T47D (cell line): Measurements from ENCODE around the gene CDC42.
"Not testable (repeated sequence)": the region's sequence is repeated elsewhere in the genome, so short reads cannot be mapped to it uniquely, and the experiment has no call there.

Source experiments
- DNase-seq, 2 experiments: peaks; one replicate each; pipeline versions ENCODE4 v3.0.0 to v3.0.0-alpha.2; 2011 to 2012; ENCODE audit warnings: low read depth in 1 of 2, low spot score in 1 of 2
- JUND ChIP-seq: IDR thresholded peaks from 2 replicates; pipeline ENCODE4 v1.6.1; 2012; ENCODE audit warnings: low read depth
- in situ Hi-C: cut with HindIII; loops from 2 replicates; pipeline ENCODE4 v1.10.0; 2016; ENCODE audit warnings: low sequenced_read_pairs, low pct_unique_long_range_greater_than_20kb

Gene CDC42

DNA sequence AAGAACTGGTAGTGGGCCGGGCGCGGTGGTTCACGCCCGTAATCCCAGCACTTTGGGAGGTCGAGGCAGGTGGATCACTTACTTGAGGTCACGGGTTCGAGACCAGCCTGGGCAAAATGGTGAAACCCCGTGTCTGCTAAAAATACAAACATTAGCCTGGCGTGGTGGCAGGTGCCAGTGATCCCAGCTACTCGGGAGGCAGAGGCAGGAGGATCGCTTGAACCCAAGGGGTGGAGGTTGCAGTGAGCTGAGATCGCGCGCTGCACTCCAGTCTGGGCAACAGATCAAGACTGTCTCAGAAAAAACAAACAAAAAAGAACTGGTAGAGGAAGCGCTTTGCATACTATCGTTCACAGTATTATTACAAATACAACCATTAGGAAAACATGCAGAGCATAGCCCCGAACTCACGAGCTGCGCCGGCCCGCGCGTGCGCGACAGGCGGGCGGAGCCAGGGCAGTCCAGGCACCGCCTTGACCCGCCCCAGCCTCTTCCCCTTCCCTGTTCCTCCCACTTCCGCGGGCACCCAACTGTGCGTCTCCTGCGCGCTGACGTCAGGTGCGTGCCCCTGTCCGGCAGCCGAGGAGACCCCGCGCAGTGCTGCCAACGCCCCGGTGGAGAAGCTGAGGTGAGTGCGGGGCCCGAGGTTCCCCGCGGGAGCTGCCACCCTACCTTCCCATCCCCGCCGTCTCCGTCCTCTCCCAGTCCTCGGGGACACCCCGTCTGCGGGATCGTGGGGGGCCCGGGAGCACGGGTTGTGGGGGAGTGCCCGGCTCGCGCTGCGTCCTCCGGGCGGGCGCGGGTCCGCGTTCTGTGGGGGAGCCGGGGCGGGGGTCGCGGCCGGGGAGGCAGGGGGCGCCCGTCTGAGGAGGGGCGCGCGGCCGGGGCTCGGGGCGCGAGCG is at the start of gene CDC42:
TSS of gene CDC42 (plus strand) at position 595 of the 902 bp plus-strand sequence. CDS start 25,770 bp downstream, outside the sequence.
- in situ Hi-C loops = no loop called here
- TF ChIP-seq JUND = no peak
- peak; percentile 63 to 96 for DNase-seq

DNA sequence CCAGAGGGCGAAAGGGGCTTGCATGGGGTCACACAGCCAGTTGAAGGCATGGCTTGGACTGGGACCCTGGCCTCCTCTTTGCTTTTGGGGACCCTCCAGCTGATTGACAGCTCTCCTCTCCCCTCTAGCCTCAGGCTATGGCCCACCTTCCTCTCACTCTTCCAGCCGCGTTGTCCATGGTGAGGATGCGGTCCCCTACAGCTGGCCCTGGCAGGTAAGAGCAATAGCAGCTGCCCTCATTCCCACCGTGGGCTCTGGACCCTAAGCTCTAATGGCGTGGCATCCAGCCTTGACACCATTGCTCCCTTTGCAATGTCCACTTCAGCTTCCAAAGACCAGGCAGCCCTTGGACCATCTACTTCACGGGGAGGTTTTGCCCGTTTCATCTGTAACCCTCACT is 49.6 kb upstream of the CDC42 start:
- DNase-seq, in situ Hi-C loops: not testable (repeated sequence)

DNA sequence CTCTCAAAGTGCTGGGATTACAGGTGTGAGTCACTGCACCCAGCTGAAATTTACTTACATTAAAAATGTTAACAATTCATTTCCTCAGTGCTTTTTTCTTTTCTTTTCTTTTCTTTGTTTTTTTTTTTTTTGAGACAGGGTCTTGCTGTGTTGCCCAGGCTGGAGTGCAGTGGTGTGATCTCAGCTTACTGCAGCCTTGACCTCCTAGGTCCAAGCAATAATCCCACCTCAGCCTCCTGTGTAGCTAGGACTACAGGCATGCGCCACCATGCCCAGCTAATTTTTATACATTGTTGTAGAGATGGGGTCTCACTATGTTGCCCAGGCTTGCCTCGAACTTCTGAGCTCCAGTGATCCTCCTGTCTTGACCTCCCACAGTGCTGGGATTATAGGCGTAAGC is 48.5 kb upstream of the CDC42 start:
- in situ Hi-C loops = not testable (repeated sequence)

DNA sequence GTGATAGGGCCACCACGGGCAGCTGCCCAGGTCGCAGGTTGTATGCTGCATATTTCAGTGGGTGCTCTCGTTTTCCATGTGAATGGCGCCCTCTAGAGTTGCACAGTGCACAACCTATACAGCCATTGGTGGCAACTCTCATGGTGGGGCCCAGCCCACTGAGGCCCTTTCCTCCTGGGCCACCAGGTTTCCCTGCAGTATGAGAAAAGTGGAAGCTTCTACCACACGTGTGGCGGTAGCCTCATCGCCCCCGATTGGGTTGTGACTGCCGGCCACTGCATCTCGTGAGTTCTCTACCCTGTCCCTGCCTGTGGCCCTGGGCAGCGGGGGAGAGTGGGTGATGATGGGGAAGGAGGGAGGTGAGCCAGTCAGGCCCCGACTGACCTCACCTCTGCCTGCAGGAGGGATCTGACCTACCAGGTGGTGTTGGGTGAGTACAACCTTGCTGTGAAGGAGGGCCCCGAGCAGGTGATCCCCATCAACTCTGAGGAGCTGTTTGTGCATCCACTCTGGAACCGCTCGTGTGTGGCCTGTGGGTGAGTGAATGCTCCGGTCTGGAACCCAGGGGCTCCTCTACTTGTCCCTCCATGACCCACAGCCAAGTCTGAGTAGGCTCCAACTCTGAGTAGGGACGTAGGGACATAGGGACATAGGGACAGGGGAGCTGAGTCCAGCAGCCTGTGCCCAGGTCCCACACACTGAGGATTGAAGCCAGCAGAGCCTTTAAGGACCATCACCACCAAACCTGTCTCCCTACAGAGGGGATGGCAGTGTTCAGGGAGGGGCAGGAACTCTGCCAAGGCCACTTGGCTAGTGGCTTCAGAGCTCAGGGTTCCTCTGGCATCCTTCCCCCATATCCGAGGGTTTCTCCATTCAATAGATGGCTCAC is 47.0 kb upstream of the CDC42 start:
- DNase-seq = peak in 1 of 2 experiments; percentile 46
- in situ Hi-C loops = not testable (repeated sequence)

More for the DNA sequence above, 48.5 kb upstream of the CDC42 start:
- not testable (repeated sequence) for DNase-seq

DNA sequence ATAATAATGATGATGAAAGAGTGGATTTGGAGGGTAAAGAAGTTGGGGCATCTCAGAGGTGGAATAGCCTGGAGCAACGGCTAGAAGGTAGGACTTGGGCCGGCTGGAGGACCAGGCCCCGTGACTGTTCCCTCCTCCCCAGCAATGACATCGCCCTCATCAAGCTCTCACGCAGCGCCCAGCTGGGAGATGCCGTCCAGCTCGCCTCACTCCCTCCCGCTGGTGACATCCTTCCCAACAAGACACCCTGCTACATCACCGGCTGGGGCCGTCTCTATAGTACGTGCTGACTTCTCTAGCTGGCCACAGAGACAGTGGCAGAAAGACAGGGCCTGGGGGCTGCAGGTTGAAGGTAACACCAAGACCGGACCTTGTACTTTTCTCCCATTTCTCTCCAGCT is 45.8 kb upstream of the CDC42 start:
- in situ Hi-C loops, DNase-seq: not testable (repeated sequence)

DNA sequence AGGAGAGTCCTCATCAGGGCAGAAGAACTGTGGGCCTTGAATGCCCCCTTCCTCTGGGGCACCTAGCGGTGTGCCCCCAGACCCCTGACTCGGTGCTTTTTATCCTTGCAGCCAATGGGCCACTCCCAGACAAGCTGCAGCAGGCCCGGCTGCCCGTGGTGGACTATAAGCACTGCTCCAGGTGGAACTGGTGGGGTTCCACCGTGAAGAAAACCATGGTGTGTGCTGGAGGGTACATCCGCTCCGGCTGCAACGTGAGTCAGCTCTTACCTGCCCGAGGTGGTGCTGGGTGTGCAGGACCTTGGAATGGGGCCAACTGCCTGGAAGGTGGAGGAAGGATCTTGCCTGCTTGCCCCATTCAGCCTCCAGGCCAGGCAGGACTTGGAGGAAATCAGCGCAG is 45.2 kb upstream of the CDC42 start:
- in situ Hi-C loops = not testable (repeated sequence)

DNA sequence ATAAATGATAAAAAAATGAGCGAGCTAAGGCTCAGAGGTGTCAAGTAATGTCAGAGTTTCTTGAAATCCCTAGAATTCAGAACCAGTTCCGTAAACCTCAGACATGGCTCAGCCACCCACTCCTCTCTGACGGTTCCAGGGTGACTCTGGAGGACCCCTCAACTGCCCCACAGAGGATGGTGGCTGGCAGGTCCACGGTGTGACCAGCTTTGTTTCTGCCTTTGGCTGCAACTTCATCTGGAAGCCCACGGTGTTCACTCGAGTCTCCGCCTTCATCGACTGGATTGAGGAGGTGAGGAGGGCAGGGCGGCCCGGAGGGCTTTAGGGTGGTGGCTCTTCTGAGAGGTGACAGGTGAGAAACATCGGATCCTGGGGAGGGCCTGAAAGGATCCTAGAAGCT is 42.9 kb upstream of the CDC42 start:
- in situ Hi-C loops, DNase-seq: not testable (repeated sequence)

More for the DNA sequence above, 45.2 kb upstream of the CDC42 start:
- DNase-seq = not testable (repeated sequence)

DNA sequence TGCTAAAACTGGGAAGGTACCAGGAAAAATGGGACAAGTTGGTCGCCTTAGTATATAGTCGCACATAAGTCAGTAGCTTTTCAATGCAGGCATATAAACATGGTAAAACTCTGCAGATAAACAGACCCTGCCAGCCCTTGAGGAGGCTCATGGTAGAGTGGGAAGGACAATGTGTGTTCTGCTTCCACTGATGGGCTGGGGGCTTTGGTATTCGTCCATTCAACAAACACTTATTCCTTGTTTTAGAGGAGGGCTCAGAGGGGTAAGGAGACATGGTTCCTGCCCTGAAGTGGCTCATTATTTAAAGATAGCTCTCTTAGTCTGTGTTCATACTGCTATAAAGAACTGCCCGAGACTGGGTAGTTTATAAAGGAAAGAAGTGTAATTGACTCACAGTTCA is 39.8 kb upstream of the CDC42 start:
- in situ Hi-C loops, DNase-seq: not testable (repeated sequence)

DNA sequence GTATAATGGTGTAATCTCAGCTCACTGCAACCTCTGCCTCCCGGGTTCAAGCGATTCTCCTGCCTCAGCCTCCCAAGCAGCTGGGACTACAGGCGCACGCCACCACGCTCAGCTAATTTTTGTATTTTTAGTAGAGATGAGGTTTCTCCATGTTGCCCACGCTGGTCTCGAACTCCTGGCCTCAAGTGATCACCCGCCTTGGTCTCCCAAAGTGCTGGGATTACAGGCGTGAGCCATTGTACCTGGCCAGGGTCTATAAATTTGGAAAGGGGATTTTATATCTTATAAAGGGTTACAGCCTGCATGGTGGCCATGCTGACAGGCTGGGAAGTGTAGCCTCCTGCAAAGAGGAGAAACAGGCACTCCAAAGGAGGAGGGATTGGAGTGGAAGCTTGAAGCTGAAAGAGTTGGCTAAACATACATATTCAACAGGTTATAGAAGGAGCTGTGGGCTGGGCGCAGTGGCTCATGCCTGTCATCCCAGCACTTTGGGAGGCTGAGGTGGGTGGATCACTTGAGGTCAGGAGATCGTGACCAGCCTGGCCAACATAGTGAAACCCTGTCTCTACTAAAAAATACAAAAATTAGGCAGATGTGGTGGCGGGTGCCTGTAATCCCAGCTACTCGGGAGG is 37.8 kb upstream of the CDC42 start:
- DNase-seq, in situ Hi-C loops: not testable (repeated sequence)

DNA sequence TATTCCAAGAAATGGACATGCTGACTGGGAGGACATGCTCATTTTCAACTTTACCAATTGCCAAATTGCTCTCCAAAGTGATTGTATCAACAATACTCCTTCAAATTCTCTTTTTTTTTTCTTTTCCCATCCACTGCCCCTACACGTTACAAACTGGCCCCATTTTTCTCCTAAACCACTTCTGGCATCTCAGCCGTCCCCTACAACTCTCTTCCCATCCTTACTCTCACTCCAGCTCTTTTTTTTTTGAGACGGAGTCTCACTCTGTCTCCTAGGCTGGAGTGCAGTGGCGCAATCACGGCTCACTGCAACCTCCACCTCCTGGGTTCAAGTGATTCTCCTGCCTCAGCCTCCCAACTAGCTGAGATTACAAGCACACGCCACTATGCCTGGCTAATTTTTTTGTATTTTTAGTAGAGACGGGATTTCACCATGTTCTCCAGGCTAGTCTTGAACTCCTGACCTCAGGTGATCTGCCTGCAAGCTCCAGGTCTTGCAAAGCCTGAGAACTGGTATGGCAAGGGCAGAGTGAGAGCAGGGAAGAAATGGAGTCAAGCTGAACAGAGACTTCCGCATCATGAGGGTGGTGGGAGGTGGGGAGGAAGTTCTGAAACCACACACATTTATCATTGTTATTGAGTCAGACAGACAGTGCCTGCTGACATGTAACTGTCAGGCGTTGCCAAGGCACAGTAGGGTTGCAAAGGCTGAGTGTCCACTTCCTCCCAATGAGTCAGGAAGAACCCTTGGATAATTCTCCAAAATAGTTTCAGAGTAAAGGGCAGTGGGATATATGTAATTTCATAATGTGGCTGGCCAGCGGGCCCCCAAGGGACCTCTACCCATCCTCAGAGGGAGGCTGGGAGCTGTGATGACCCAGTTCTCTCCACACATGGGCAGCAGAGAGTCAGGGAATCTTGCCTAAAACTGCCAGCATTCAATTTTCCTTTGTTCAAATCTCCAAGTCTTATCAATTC is 33.6 kb upstream of the CDC42 start:
- in situ Hi-C loops = no loop called here
- TF ChIP-seq JUND = no peak
- DNase-seq = no peak

DNA sequence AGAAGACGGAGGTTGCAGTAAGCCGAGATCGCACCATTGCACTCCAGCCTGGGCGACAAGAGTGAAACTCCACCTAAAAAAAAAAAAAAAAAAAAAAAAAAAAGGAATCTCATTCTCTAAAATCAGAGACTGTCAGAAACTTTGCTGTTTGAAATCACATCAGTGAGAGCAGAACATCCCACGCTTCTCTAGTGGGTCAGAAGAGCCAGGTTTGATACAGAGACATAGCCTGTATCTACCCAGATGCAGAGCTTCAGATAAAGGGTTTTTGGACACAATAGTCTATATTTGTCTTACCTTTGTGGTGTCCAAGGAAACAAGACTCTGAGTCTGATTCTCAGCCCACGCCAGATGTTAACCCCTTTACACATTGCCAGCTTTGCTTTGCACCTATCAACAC is 31.4 kb upstream of the CDC42 start:
- DNase-seq = no peak
- no peak for TF ChIP-seq JUND
- in situ Hi-C loops = no loop called here
